Measurements from ENCODE around the gene PINK1.

PINK1 gene

GRCh38 chr1:20700636-20701215 is 67.5 kb downstream of the PINK1 start:
- no peak for FAIRE-seq
- DNase-seq (ENCODE audit: insufficient read length), result no peak
- no peak for TF ChIP-seq POLR2AphosphoS5 (IDR thresholded peaks at IDR 0.05; ENCODE audit: low read depth, low read length)
